Thoracic aorta (tissue), 2 donors: Measurements from ENCODE around the gene TRPM3. TPM values are rescaled to one million over a fixed set of nuclear protein-coding genes. Genes with fewer than 3 reads are reported as not detected.

Experiments used
- ATAC-seq: fragments of 150-250 bp; one replicate; pipeline ENCODE4 v1.8.0; 2017; ENCODE audit warnings: low read depth; ENCODE audit not compliant: insufficient number of reproducible peaks, low FRiP score
- DNase-seq: peaks from one replicate; pipeline ENCODE4 v3.0.0-alpha.2; 2020; ENCODE audit warnings: low spot score
- H3K27ac ChIP-seq, 2 donors: fragments of 200-600 bp; sonication (generic); 1 replicate in 1 of 2; 2 replicates in 1 of 2; pipeline ENCODE4 v1.5.1; 2016; ENCODE audit warnings: mild to moderate bottlenecking in 2 of 2, moderate library complexity in 2 of 2
- H3K27me3 ChIP-seq: fragments of 200-600 bp; sonication (generic); replicated peaks from 2 replicates; pipeline ENCODE4 v1.6.0; 2016; ENCODE audit warnings: mild to moderate bottlenecking; ENCODE audit not compliant: insufficient read depth
- H3K36me3 ChIP-seq: fragments of 200-600 bp; sonication (generic); one replicate; pipeline ENCODE4 v1.5.1; 2016
- H3K4me1 ChIP-seq, 2 donors: fragments of 200-600 bp; sonication (generic); 1 replicate in 1 of 2; 2 replicates in 1 of 2; pipeline versions ENCODE4 v1.5.1 to v1.6.0; 2016; ENCODE audit warnings: low read depth in 2 of 2, mild to moderate bottlenecking in 1 of 2; ENCODE audit not compliant: control insufficient read depth in 1 of 2
- H3K4me3 ChIP-seq: fragments of 200-600 bp; sonication (generic); 2 replicates; pipeline ENCODE4 v1.5.1; 2016; ENCODE audit warnings: mild to moderate bottlenecking
- H3K9me3 ChIP-seq: fragments of 200-600 bp; sonication (generic); 2 replicates; pipeline ENCODE4 v1.5.1; 2016
- CTCF ChIP-seq: fragments of 200-600 bp; sonication (generic); IDR thresholded peaks from one replicate; pipeline ENCODE4 v1.5.1; 2019; ENCODE audit warnings: antibody characterized with exemption
- total RNA-seq, 2 donors: library from RNA; depleted of rRNA; stranded (reverse); fragments of >200 nt; gene quantifications; one replicate each; pipeline versions ENCODE4 v1.1.0 to v1.2.3, GENCODE V29; 2016

The TRPM3 gene
- total RNA-seq, 2 donors from 2014 or later, result 2.1 to 5.0 TPM

- DNase-seq (no peak), ATAC-seq (no peak)
- no peak for TF ChIP-seq CTCF
- Histone ChIP-seq H3K4me1 (no peaks in the 10 kb centered on the region), H3K27ac (no peak overlapping the region), H3K4me3 (no peak overlapping the region), H3K27me3 (no peaks in the 10 kb centered on the region), H3K9me3 (no peaks in the 10 kb centered on the region), H3K36me3 (no peaks in the 10 kb centered on the region)
Observed at GRCh38 chr9:70772601-70773000, 348.8 kb downstream of the TRPM3 start.

GRCh38 chr9:70765946-70766345 is 355.5 kb downstream of the TRPM3 start:
- H3K4me1 ChIP-seq, result no peaks in the 10 kb centered on the region
- no peak for TF ChIP-seq CTCF
- DNase-seq (no peak), ATAC-seq (no peak)
- H3K27me3 ChIP-seq, result no peaks in the 10 kb centered on the region
- no peaks in the 10 kb centered on the region for H3K9me3 ChIP-seq
- no peak overlapping the region for H3K4me3 ChIP-seq
- no peak overlapping the region for H3K27ac ChIP-seq
- no peaks in the 10 kb centered on the region for H3K36me3 ChIP-seq

- no peak for TF ChIP-seq CTCF
- H3K4me1 ChIP-seq, result no peaks in the 10 kb centered on the region
- DNase-seq, result no peak
- no peak for ATAC-seq
- H3K4me3 ChIP-seq, result no peak overlapping the region
- H3K27me3 ChIP-seq, result no peaks in the 10 kb centered on the region
- no peak overlapping the region for H3K27ac ChIP-seq
- H3K36me3 ChIP-seq, result no peaks in the 10 kb centered on the region
- no peaks in the 10 kb centered on the region for H3K9me3 ChIP-seq
Observed at GRCh38 chr9:70761139-70761670, 360.2 kb downstream of the TRPM3 start.

GRCh38 chr9:70760228-70760627 is 361.2 kb downstream of the TRPM3 start:
- H3K36me3 ChIP-seq, result no peaks in the 10 kb centered on the region
- no peak overlapping the region for H3K27ac ChIP-seq
- H3K4me1 ChIP-seq, result no peaks in the 10 kb centered on the region
- DNase-seq, result no peak
- no peaks in the 10 kb centered on the region for H3K9me3 ChIP-seq
- no peak for ATAC-seq
- no peak overlapping the region for H3K4me3 ChIP-seq
- H3K27me3 ChIP-seq, result no peaks in the 10 kb centered on the region
- no peak for TF ChIP-seq CTCF

- H3K4me1 ChIP-seq, result no peaks in the 10 kb centered on the region
- no peak for TF ChIP-seq CTCF
- no peak for ATAC-seq
- no peak for DNase-seq
- no peak overlapping the region for H3K27ac ChIP-seq
- no peaks in the 10 kb centered on the region for H3K36me3 ChIP-seq
- no peaks in the 10 kb centered on the region for H3K9me3 ChIP-seq
- H3K4me3 ChIP-seq, result no peak overlapping the region
- H3K27me3 ChIP-seq, result no peaks in the 10 kb centered on the region
Observed at GRCh38 chr9:70753311-70753710, 368.1 kb downstream of the TRPM3 start.
